GM21717 (cell line): ENCODE results near the gene TNFRSF21.
"Not testable (repeated sequence)": the region's sequence is repeated elsewhere in the genome, so short reads cannot be mapped to it uniquely, and the experiment has no call there.

Experiments used
- ATAC-seq: cut with Tn5 transposase; IDR thresholded peaks from one replicate; pipeline ENCODE4 v1.9.1; 2021; ENCODE audit warnings: mild to moderate bottlenecking, moderate library complexity; ENCODE audit not compliant: unreplicated experiment

TNFRSF21 gene

DNA sequence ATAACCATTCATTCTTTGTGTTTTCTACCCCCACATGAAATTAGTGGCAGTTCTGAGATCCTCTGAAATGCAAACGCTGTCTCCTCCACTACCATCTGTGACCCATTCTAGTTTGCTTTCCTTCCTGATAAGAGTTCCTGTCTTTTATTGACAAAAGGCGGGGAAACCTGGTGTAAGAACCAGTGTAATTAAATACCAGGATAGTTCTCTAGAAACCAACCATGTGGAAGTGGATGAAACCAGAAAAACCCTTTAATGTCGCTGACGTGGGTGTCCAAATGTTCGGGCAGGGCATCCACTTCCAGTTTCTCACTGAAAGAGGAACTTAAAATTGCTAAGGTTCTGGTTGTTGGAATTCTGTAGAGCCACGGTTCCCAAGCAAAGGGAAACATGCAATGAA, 79.1 kb downstream of the TNFRSF21 start:
- no peak for ATAC-seq

DNA sequence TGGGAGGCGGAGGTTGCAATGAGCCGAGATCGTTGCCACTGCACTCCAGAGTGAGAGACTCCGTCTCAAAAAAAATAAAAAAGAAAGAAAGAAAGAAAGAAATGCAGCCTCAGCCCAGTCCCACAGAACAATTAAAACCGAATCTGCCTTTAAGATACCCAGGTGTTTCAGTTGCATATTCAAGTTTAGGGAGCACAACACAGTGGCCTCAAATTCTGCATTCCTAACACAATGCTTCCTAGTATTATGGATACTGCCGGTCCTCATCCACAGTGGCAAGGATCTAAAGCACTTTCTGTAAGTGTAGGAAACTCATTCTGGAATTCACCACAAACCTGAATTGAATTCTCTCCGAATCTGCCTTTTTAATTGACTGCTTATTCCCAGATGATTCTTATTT, 80.5 kb downstream of the TNFRSF21 start:
- no peak for ATAC-seq

DNA sequence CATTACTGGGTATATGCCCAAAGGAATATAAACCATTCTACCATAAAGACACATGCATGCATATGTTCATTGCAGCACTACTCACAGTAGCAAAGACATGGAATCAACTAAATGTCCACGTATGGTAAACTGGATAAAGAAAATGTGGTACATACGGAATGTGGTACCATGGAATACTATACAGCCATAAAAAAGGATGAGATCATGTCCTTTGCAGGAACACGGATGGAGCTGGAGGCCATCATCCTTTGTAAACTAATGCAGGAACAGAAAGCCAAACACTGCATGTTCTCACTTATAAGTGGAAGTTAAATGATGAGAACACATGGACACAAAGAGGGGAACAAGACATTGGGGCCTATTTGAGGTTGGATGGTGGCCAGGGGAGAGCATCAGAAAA, 81.6 kb downstream of the TNFRSF21 start:
- not testable (repeated sequence) for ATAC-seq

DNA sequence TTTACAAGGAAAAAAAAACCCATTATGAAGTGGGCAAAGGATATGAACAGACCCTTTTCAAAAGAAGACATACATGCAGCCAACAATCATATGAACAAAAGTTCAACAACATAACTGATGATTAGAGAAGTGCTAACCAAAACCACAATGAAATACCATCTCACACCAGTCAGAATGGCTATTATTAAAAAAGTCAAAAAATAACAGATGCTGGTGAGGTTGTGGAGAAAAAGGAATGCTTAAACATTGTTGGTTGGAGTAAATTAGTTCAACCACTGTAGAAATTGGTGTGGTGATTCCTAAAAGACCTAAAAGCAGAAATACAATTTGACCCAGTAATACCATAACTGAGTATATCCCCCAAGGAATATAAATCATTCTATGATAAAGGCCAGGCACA, 86.5 kb downstream of the TNFRSF21 start:
- ATAC-seq, result not testable (repeated sequence)

DNA sequence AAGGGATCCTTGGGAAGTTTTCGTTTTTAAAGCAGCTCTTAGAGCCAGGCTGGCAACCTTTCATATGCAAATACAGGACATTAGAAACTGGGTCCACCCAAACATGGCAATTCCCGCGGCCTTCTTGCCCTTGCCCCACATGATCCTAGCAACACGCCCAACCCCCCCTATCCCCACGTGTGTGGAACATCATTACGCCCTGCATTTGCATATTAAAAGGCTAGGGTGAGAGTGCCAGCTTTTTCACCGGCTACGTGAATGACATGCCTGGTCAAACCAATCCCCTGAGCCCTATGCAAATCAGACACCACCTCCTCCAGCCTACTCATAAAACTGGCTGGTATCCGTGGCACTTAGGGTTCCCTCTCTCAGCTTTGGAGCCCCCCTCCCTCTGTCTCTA, 88.1 kb downstream of the TNFRSF21 start:
- ATAC-seq, result no peak

DNA sequence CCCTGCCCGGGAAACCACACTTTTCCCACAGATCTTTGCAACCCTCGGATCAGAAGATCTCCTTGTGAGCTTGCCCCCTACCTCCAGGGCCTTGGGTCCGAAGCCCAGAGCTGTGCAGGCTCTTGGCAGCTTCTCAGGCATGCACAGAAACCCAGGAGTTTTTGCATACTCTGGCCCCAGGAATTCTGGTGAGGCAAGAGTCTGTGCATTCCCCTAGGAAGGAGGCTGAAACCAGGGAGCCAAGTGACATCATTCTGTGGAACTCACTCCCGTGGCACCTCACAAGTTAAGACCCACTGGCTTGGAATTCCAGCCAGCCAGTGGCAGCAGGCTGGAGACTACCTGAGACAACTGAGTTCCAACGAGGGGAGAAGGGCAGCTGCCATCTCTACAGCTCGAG, 100.1 kb downstream of the TNFRSF21 start:
- no peak for ATAC-seq

DNA sequence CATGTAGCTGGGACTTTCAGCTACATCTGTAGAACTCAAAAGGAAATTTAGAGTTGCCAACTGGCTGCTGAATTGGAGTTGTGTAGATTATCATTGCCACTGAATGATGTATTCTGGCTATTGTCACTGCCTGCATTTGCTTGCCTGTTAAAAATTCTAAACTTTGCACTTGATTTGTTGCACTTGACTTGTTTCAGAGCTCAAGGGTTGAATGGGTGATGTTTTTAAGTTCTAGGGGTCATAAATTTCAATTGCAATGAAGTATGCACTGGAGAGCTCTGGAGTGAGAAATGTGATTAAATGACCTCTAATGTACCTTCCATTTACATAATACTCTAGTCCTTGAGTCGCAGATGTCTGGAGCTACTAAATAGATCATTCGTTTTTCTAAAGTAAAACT, 102.4 kb downstream of the TNFRSF21 start:
- ATAC-seq, result no peak

DNA sequence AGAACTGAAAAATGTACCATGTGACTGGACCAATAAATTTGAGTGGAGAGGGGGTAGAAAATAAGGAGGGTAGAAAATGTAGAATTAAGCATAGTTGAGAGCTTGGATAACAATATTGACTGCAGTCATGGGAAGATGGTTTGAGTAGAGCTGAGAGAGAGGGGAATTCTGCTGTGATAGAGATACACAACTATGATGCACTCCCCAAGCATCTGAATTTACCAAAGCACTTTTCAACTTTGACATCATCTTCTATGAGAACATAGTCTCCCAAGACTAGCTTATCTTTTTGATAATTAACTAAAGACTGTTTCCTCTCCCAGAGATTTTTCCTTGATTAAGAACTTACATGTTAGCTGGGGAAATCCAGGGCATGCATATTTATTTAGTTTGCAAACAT, 103.1 kb downstream of the TNFRSF21 start:
- no peak for ATAC-seq

DNA sequence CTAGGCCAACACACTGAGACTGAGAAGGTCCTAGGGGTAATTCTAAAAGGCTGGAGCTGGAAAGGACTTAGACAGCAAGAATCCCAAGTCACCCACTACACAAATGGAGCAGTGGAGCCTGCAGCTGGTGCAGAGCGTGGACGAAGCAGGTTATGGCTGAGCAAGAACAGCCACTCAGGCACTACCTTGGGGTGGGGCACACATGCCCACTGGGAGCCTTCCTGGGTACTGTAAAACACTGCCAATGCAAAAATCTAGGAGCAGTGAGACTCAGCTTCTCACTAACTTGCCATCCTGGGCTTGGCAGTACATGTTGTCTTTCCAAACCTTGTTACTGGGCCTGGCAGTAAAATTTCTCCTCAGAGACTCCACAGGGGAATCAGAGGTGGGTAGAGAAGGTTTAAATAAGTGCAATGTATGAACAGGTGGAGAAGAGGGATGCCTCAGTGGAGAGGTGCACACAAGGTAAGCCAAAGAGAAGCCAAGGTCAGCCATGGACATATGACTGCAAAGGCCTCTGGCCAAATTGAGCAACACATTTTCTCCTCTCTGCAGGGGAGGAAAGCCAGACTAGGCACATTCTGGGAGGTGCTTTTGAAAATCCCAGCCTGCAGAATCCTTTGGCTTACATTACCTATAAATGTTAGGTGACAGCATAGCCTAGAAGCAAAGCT, 105.6 kb downstream of the TNFRSF21 start:
- no peak for ATAC-seq

DNA sequence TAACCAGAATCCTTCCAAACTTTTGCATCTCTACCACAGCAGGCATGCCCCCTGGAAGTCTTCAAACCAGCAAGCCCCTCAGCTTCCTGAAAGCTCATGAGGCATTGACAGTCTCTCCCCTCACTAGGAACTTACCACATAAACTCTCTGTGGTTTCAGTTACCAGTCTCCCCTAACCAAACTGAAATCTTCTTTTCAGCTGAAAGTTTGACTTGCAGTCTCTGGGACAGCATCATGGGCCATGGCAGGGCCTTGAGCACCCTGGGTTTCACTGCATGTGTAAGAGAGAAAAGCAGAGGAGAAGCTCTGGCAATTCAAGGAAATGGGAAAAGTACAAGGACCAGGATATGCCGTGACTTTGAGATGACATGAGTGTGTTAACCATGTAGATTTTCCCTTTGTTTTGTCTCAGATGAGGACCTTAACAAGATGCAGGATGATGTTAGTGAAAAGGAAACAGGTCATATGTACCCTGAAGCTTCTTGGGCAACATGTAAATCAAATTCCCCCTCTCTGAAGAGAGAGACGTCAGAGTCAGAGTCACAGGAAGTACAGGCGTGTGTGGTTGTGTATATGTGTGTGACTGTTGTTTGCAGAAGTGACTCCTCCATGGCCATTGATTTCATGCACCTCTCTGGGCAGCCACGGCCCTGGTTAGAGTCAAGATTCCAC, 106.3 kb downstream of the TNFRSF21 start:
- peak; percentile 92 for ATAC-seq

DNA sequence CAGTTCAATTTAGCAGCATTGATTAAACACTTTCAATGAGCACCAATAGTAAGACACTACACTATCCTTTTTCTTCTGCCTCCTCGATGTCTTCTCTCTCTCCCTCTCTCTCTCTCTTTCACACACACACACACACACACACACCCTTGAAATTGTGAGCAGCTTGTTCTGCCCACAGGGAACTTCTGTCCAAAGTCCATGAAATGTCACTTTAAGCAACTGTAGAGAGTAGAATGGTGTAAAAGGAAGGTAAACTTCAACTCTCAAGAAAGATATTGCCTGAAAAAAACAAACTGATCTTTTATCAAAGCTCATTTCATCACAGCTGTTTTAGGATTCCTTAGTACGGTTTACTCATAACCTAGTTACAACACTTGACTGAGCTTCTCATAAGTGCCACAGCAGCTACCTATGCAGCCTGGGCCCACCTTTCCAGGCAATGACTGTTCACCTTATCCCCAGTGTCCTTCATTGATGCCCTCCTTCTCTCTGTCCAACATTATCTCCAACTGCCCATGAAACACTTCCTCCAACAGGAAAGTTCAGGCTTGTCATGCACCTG, 107.0 kb downstream of the TNFRSF21 start:
- ATAC-seq, result no peak

DNA sequence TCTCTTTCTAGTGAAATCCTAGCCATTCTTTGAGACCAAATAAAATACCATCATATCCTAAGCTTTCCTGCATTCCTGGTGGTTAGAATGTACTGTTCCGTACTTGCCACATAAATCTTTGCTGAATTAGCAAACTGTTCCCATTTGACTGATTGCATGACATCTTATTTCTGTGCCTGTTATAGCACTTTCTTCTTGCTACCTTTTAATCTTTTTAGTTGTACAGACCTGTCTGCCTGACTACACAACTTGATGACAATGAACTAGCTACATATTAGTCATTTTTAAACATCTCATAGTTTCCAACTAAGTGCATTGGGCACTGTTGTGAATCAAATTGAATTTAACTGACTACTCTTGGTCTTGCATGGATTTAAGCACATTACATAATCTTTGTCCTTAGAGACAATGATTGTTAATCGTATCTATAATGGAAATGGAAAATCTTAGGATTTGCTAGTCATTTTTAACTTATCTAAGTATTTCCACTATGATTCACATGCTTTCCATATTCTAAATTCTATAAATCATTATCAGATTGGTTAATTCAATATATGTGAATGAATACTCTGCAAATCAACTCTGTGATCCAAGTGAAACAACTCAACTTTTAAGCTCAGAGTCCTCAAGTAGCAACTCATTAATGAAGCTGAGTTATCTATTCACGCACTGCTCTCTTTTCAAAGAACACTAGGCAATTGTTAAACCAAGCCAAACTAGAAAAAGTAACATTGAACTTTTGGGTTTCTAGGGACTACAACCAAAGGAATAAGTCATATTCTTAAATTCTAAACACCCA, 109.0 kb downstream of the TNFRSF21 start:
- ATAC-seq, result no peak

DNA sequence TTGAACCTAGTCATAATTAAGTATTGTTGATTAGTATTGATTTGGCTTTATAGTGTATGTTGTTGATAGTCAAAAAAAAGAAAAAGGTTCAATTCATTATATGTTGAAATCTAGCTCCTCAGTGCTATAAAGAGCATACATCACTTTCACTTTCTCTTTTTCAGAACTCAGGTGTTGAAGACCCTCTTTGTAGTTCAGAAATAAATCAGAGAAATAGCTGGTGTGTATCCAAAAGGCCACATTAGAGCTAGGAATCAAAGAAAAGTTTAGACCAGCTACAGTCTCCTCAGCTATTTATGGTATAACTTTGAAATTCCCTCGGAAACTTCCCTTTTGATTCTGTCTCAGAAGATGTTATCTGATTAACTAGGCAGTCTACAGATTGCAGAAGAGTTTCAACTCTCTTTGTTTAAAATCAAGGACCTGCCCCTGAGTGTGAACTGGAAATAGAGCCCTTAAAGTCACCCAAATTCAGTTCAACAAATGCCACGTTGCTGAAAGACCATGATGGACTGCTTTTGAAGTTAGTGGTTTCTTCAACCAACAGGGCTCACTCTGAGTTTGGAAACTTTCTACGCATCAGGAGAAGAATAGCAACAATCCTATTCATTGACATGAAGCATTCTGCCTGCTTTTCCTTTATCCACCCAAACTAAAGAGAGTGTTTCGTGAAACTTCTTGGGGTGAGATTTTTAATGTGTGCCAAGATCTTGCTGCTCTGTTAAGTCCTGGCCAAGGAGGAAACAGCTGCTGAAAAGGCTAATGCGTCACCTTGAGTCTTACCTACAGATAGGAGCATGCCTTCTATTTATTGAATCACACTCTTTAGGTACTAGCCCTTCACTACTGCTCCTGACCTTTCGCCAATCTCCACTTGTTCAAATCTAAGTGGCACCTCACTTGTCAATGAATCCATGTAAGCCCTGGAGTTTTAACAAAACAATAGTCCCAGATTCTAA, 111.7 kb downstream of the TNFRSF21 start:
- ATAC-seq, result no peak

DNA sequence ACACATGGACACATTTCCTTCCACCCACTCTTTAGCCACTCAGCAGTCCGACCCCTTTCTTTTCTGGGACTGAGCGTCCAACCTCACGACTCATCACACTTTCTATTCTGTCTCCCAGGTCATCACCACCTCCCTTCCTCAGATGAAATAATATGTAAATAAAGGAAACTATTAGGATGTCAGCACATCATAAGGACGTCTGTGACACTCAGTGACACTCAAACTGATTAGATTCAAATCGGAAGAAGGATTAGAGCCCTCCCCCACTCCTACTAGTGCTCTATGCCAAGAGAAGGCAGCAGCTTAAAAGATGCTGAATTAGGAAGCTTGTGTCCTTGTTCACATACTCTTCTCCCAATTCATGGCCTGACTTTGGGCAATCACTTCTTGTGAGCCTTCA, 113.6 kb downstream of the TNFRSF21 start:
- ATAC-seq, result no peak

DNA sequence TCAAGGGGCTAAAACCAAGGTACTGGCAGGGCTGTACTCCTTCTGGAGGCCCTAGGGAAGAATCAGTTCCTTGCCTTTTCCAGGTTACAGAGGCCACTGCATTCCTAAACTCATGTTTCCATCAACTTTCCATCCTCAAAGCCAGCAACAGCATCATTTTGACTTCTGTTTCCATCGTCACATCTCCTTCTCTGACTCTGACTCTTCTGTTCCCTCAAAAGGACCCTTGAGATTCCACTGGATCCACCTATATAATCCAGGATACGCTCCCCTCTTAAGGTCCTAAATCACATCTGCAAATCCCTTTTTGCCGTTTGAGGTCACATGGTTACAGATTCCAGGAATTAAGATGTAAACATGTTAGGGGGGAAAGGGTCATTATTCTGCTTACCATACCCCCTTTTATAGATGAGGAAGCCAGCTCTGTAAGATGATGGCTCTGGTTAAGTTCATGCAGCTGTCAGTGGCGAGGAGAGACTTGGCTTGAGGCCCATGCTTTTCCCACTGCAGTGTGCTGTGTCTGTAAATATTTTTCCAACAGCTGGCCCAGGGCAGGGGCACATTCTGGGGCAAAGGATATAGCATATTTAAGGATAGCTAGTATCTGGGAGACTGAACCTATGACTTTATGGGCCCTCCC, 114.6 kb downstream of the TNFRSF21 start:
- no peak for ATAC-seq

DNA sequence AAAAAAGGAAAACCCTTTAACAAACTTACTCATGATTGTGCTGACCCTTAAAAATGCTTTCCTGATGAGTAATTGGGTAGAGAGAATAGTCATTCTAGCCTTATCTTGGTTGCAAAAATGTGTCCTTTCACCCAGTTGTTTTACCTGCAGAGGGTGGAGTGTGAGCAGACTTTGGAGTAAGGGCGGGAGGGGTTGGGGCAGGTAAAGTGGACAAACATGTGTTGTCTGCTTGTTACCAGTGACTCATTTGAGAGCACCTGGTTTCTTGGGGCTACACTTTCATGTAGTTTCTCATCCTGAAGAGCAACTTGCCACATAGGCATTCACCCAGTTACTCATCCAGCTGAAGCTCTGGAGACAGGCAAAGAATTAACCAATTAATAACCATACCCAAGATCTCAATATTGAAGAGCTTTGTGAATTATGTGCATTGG, 121.1 kb downstream of the TNFRSF21 start:
- no peak for ATAC-seq

DNA sequence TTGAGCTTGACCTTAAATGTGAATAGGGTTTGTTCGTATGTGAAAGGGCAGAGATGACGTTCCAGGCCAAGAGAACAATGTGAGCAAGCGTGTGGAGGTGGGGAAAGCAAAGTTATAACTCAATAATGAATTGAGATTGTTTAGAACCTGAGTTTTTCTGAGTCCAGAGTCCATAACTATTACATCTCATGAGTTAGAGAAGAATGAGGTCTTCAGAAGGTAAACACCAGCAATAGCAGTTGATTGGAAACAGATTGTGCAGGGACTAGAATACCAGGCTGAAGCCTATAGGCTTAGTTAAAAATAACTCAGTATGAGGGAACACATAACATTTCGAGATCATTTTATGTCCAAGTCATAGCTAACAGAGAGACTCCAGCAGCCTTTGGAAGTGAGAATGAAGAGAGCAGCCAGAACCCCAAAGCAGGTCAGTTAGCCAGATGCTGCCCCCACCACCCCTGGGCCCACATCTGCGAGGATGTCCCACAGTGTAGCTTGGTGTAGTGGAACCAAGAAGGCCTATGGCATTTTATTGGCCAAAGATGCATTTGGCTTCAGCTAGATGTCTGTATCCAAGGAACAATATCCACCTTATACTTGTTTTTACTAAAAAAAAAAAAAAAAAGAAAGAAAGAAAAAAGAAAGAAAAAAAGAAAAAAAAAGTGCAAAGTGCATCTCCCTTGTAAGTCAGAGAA, 121.7 kb downstream of the TNFRSF21 start:
- ATAC-seq, result no peak

DNA sequence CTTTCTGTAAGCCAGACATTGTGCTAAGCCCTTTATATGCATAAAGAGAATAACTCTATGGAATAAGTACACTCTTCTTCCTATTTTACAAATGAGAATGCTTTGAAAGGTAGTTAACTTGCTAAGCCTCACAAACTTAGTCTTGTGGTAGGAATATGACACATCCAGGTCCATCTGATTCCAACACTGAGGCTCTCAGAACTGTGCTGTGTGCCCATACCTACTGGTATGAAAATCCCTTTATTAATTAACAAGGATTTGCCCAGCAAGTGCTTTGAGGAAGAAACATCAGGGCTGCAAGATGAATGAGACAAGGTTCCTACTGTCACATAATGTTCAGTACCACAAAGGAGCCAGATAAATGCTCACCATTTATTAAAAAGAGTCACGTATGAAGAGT, 122.6 kb downstream of the TNFRSF21 start:
- no peak for ATAC-seq

DNA sequence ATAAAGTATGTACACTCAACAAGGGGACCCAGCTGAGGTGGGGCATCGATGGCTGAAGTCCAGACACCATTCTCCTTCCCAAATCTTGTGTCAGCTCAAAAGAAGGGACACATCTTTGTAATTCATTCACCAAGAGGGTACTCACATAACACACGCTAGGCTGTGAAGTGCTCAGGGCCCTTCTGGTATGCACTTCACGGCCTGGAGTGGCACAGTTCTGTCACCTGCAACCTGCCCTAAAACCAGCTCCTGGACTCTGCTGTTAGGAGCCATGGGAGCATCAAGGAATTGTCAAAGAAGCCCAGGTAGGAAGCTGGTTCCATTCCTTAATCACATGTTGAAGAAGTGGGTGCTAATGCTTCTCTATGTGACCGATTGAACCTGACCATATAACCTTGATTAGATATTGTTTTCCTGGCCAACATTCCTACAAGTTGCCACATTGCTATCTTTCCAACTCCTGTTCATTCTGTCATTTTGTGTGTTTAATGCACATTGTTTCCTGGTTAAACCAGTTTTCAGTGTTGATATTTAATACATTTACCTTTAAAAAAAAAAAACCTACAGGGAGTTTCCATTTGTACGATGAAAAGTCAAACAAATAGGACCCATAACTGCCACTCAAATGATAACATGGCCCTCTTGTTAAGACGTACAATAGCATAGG, 127.3 kb downstream of the TNFRSF21 start:
- no peak for ATAC-seq
